ENCODE data around the gene RNF213.
"Not testable (repeated sequence)": the region's sequence is repeated elsewhere in the genome, so short reads cannot be mapped to it uniquely, and the experiment has no call there.

RNF213 gene

GRCh38 chr17:80253631-80254395, 6.8 kb upstream of the RNF213 start:
- no peak for DNase-seq

GRCh38 chr17:80254396-80255251, 6.0 kb upstream of the RNF213 start:
- peak; percentile 38 for DNase-seq

GRCh38 chr17:80256034-80256350, 4.7 kb upstream of the RNF213 start:
- no peak for DNase-seq

- no peak for DNase-seq
These were observed 2.9 kb upstream of the RNF213 start for GRCh38 chr17:80257716-80258213.

- DNase-seq, result not testable (repeated sequence)
These were observed 2.4 kb upstream of the RNF213 start for GRCh38 chr17:80258296-80258695.

GRCh38 chr17:80259457-80260068, 1.1 kb upstream of the RNF213 start:
- no peak for DNase-seq

- DNase-seq, result no peak
These were observed 550 bp upstream of the RNF213 start for GRCh38 chr17:80260069-80260535.

GRCh38 chr17:80261159-80261894, 675 bp downstream of the RNF213 start:
- DNase-seq, result no peak

GRCh38 chr17:80261895-80262279, 1.2 kb downstream of the RNF213 start:
- DNase-seq, result no peak

- DNase-seq, result no peak
These were observed 1.6 kb downstream of the RNF213 start for GRCh38 chr17:80262291-80262690.

- no peak for DNase-seq
These were observed 2.2 kb downstream of the RNF213 start for GRCh38 chr17:80262775-80263244.

GRCh38 chr17:80263253-80264204, 2.9 kb downstream of the RNF213 start:
- peak; percentile 83 for DNase-seq

GRCh38 chr17:80264205-80265075, 3.8 kb downstream of the RNF213 start:
- DNase-seq, result no peak

GRCh38 chr17:80265205-80266068, 4.8 kb downstream of the RNF213 start:
- no peak for DNase-seq

GRCh38 chr17:80267391-80267790, 6.7 kb downstream of the RNF213 start:
- no peak for DNase-seq

- no peak for DNase-seq
These were observed 7.8 kb downstream of the RNF213 start for GRCh38 chr17:80268427-80268826.

GRCh38 chr17:80269405-80269807, 8.8 kb downstream of the RNF213 start:
- no peak for DNase-seq

GRCh38 chr17:80270104-80270503, 9.5 kb downstream of the RNF213 start:
- DNase-seq, result no peak

GRCh38 chr17:80270836-80271235, 10.2 kb downstream of the RNF213 start:
- no peak for DNase-seq

Data from NCI-H2171 (cell line).